Measurements from ENCODE around the gene MICALL2.

- TF ChIP-seq, protein P1, sequence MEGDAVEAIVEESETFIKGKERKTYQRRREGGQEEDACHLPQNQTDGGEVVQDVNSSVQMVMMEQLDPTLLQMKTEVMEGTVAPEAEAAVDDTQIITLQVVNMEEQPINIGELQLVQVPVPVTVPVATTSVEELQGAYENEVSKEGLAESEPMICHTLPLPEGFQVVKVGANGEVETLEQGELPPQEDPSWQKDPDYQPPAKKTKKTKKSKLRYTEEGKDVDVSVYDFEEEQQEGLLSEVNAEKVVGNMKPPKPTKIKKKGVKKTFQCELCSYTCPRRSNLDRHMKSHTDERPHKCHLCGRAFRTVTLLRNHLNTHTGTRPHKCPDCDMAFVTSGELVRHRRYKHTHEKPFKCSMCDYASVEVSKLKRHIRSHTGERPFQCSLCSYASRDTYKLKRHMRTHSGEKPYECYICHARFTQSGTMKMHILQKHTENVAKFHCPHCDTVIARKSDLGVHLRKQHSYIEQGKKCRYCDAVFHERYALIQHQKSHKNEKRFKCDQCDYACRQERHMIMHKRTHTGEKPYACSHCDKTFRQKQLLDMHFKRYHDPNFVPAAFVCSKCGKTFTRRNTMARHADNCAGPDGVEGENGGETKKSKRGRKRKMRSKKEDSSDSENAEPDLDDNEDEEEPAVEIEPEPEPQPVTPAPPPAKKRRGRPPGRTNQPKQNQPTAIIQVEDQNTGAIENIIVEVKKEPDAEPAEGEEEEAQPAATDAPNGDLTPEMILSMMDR (IDR thresholded peaks at IDR 0.05), result no peak
- TF ChIP-seq POLR2A (IDR thresholded peaks at IDR 0.05), result no peak
Measured at GRCh38 chr7:1408466-1408865, 50.8 kb downstream of the MICALL2 start.

All from right lobe of liver (tissue), 4 donors.